BLaER1 treated with 17β-estradiol and CSF1 and Interleukin-3, amounts not matched to agents 10 nM and 100 nM (cell line): ENCODE data around the gene MCIDAS.

Experiments used
- H3K27ac ChIP-seq, 11 experiments: shearing (Covaris generic); formaldehyde crosslinking; 2 replicates each; pipeline ENCODE4 v1.8.1; 2022
- H3K27me3 ChIP-seq, 11 experiments: shearing (Covaris generic); formaldehyde crosslinking; 2 replicates each; pipeline ENCODE4 v1.8.1; 2022
- H3K36me3 ChIP-seq, 11 experiments: shearing (Covaris generic); formaldehyde crosslinking; 2 replicates each; pipeline ENCODE4 v1.8.1; 2022
- H3K4me1 ChIP-seq, 10 experiments: shearing (Covaris generic); formaldehyde crosslinking; 2 replicates each; pipeline ENCODE4 v1.8.1; 2022
- H3K4me2 ChIP-seq, 11 experiments: shearing (Covaris generic); formaldehyde crosslinking; 2 replicates each; pipeline ENCODE4 v1.8.1; 2022
- H3K4me3 ChIP-seq, 10 experiments: shearing (Covaris generic); formaldehyde crosslinking; 2 replicates each; pipeline ENCODE4 v1.8.1; 2022
- H3K9ac ChIP-seq, 11 experiments: shearing (Covaris generic); formaldehyde crosslinking; 2 replicates each; pipeline ENCODE4 v1.8.1; 2022
- H3K9me3 ChIP-seq, 11 experiments: shearing (Covaris generic); formaldehyde crosslinking; replicated peaks in 1 of 11; 2 replicates each; pipeline ENCODE4 v1.8.1; 2022
- H4K20me1 ChIP-seq, 11 experiments: shearing (Covaris generic); formaldehyde crosslinking; 2 replicates each; pipeline ENCODE4 v1.8.1; 2022
- Cebpa-rat ChIP-seq, 11 experiments: shearing (Covaris generic); IDR thresholded peaks; 2 replicates each; pipeline ENCODE4 v1.8.1; 2022

MCIDAS gene

DNA sequence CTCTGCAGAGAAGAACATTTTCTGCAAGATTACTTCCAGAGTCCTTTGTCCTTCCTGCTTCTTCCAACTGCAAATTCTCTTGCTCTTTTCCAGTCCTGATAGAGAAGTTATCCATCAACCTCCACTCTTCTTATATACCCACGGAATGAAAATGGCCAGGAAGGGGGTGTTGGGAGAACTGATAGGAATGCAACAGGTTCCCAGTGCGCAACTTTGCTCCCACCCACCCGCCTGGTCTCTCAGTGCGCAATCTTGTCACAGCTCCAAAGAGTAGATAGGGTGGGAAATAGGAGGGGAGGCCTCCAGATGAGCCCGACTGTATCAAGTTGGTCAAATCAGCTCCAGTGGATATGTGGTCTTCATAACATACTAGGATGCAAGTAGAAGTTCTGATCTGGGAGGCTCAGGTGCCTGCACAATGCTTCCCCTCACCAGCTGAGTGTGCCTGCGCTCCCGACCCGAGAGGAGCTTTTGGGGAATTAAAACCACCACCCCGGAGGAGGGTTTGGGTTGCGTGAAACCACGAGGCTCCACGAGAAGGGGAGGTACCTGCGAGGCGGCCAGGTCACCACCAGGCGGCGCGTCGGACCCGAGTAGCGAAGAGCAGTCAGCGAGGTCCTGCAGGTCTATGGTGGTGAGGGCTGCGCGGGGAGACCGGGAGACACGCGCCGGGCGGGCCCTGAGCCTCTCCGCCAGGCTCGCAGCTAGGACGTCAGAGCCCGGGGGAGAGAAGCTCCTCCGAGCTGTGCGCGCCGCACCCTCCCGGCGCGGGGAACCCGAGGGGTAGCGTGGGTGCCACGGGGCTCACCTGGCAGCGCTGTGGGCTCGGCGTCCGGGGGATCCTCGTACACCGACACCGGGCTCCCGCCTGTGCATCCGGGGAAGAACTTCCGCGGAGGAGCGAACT, 835 bp downstream of the MCIDAS start:
- peak overlapping the region; percentile 82 to 99 (median 93) for H3K4me2 ChIP-seq
- TF ChIP-seq Cebpa-rat (IDR thresholded peaks at IDR 0.05): no peak
- H4K20me1 ChIP-seq: peaks cover 0 to 65% (median 42%) of the 10 kb centered on the region in 11 experiments; a peak in 19 of 22 replicates
- peaks cover 24 to 34% (median 26%) of the 10 kb centered on the region in 11 experiments for H3K9me3 ChIP-seq
- no peaks in the 10 kb centered on the region for H3K36me3 ChIP-seq
- peaks cover 6 to 21% (median 18%) of the 10 kb centered on the region in 10 experiments; a peak in 19 of 20 replicates for H3K4me1 ChIP-seq
- H3K4me3 ChIP-seq: peak overlapping the region; percentile 49 to 70 (median 58)
- H3K27ac ChIP-seq: no peak overlapping the region
- H3K9ac ChIP-seq: peak overlapping the region in 5 of 11 experiments; percentile 20 to 47 (median 40); a peak in 6 of 22 replicates
- peaks cover 100% of the 10 kb centered on the region in 11 experiments for H3K27me3 ChIP-seq

DNA sequence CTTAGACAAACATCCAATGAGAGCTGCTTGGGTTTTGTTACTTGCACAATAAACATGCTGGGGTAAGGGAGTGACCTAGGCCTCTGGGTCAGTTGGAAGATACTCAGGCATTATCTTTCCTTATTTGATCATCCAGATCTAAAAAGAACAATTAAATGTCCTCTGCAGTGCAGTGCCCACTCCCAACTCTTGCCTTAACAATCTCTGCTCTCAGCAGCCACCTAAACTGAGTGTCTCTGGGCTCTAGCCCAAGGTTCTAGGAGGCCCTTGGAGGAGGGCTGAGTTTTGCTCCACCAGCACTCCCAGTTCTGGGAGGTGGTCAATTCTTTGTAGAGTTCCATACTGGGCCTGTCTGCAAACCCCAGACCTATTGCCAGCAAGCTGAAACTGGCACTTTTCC, 1.8 kb downstream of the MCIDAS start:
- Histone ChIP-seq H3K27ac (no peak overlapping the region), H3K4me1 (peaks cover 6 to 19% (median 16%) of the 10 kb centered on the region in 10 experiments; a peak in 17 of 20 replicates), H3K4me3 (no peak overlapping the region), H3K9ac (no peak overlapping the region), H3K4me2 (no peak overlapping the region), H3K27me3 (peaks cover 100% of the 10 kb centered on the region in 11 experiments), H4K20me1 (peaks cover 0 to 56% (median 33%) of the 10 kb centered on the region in 11 experiments; a peak in 18 of 22 replicates), H3K36me3 (no peaks in the 10 kb centered on the region), H3K9me3 (peaks cover 33 to 44% (median 34%) of the 10 kb centered on the region in 11 experiments)
- TF ChIP-seq Cebpa-rat (IDR thresholded peaks at IDR 0.05): no peak

DNA sequence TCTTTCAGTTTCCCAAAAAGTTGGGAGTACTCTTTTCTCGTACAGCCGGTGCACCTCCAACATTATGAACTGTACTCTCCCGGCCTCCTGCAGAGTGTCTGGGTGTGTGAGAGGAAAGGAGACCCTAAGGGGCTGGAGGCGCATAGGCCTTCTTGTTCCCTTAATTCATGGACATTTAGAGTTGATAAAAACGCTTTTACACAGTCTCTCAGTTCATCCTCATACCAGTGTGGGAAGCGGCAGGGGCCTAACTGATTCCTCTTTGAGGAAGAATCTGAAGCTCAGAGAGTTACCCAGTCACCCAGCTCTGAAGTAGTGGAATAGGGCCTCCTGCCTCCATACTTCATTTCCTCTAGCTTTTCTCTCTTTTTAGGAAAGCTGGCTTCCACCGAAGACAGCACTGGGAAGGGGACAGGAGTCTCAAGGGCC, 3.3 kb downstream of the MCIDAS start:
- Histone ChIP-seq H3K9me3 (peaks cover 33 to 46% (median 36%) of the 10 kb centered on the region in 11 experiments), H3K4me3 (0 out of 20 replicates have a peak overlapping the region, but pooled peaks of 1 of the 10 experiments have one; percentile 0), H3K27ac (no peak overlapping the region), H3K4me2 (no peak overlapping the region), H3K36me3 (no peaks in the 10 kb centered on the region), H3K4me1 (peaks cover 6 to 19% (median 16%) of the 10 kb centered on the region in 10 experiments; a peak in 17 of 20 replicates), H3K9ac (no peak overlapping the region), H3K27me3 (peaks cover 88 to 95% (median 89%) of the 10 kb centered on the region in 11 experiments), H4K20me1 (peaks cover 0 to 41% (median 22%) of the 10 kb centered on the region in 11 experiments; a peak in 18 of 22 replicates)
- no peak for TF ChIP-seq Cebpa-rat (IDR thresholded peaks at IDR 0.05)

DNA sequence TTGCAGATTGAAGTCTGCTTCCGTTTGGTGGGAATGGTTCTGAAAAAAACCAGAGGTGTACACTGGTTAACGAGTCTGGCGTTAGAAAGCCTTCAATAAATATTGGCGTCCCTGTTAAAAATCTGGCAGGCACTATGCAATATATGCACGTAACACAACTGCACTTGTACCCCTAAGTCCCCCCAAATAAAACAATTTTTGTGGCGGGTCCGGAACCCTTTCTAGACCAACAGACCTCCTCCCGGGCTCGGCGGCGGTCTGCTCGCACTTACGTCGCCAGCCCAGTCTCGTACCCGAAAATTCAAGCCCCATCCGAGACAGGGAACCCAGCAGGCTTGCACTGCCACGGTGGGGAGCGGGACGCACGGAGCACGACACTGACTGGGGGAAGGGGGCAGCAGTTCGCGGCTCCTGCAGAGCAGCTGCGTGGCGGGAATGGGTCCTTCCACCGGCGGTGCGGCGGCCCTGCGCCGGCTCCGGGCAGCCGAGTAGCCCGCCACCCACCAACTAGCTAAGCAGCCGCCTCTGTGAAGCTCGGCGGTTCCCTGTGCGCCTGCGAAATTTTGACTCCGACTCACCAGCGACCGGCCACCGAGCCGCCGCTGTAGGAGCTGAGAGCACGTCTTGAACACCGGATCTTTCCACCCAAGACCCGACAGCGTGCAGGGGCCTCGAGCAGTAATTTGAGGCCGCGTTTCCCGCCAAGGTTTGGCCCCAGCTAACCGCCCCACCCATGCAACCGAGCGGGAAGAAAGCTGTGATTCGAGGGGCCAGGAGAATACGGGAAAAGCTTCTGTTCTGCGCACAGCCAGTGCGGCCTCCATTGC, 3.9 kb downstream of the MCIDAS start:
- no peaks in the 10 kb centered on the region for H3K36me3 ChIP-seq
- no peak for TF ChIP-seq Cebpa-rat (IDR thresholded peaks at IDR 0.05)
- no peak overlapping the region for H3K4me2 ChIP-seq
- H3K27me3 ChIP-seq: peaks cover 81 to 89% (median 82%) of the 10 kb centered on the region in 11 experiments
- H3K4me1 ChIP-seq: peaks cover 6 to 19% (median 16%) of the 10 kb centered on the region in 10 experiments; a peak in 17 of 20 replicates
- 0 out of 20 replicates have a peak overlapping the region, but pooled peaks of 4 of the 10 experiments have one; percentile 0 to 19 (median 8) for H3K4me3 ChIP-seq
- no peak overlapping the region for H3K9ac ChIP-seq
- H3K9me3 ChIP-seq: peaks cover 33 to 46% (median 36%) of the 10 kb centered on the region in 11 experiments
- H3K27ac ChIP-seq: no peak overlapping the region
- peaks cover 0 to 35% (median 16%) of the 10 kb centered on the region in 11 experiments; a peak in 18 of 22 replicates for H4K20me1 ChIP-seq

DNA sequence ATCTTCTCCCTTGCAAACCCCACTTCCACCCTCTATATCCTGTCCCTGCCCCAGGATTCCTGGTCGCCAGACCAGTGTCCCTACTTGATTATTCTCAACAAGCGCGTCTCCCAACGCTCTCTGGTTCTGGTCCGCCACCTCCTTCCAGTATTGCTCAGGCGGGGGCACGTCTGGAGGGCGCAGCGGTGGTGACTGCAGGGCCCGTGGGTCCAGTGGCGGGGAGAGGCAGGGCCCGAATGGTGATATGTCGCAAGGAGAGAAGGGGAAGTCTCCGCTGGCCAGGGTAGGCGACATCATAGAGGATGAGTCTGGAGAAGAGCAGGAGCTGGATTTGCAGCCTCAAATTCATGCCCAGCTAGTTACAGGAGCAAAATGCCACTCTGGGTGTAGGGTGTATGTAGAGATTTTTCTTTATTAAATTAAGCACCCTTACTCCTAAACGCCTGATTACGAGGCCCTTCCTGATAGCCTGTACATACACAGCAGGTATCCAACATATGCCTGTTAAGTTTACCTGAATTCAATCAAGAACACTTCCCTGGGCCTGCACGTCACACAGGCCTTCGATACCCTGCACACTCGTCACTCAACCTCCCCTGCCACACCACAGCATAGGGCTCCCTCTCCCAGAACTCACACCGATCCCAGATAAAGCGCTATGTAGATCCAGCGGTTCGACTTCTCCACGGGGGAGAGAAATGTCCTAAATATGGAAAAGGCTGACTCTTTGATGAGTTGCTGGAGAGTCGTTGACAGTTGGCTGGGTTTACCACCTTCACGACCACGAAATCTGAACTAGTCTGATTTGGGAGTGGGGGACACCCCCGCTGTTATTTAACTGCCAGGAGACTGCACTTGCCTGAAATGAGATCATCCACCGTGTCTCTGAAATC, 4.8 kb downstream of the MCIDAS start:
- peaks cover 73 to 80% (median 74%) of the 10 kb centered on the region in 11 experiments for H3K27me3 ChIP-seq
- H3K4me1 ChIP-seq: peaks cover 6 to 13% (median 12%) of the 10 kb centered on the region in 10 experiments; a peak in 17 of 20 replicates
- H4K20me1 ChIP-seq: peaks cover 0 to 26% (median 7%) of the 10 kb centered on the region in 11 experiments; a peak in 14 of 22 replicates
- no peak overlapping the region; a peak in 3 of 20 replicates for H3K4me3 ChIP-seq
- no peak for TF ChIP-seq Cebpa-rat (IDR thresholded peaks at IDR 0.05)
- no peak overlapping the region for H3K27ac ChIP-seq
- H3K9ac ChIP-seq: no peak overlapping the region
- no peak overlapping the region for H3K4me2 ChIP-seq
- no peaks in the 10 kb centered on the region for H3K36me3 ChIP-seq
- peaks cover 33 to 46% (median 36%) of the 10 kb centered on the region in 11 experiments for H3K9me3 ChIP-seq

DNA sequence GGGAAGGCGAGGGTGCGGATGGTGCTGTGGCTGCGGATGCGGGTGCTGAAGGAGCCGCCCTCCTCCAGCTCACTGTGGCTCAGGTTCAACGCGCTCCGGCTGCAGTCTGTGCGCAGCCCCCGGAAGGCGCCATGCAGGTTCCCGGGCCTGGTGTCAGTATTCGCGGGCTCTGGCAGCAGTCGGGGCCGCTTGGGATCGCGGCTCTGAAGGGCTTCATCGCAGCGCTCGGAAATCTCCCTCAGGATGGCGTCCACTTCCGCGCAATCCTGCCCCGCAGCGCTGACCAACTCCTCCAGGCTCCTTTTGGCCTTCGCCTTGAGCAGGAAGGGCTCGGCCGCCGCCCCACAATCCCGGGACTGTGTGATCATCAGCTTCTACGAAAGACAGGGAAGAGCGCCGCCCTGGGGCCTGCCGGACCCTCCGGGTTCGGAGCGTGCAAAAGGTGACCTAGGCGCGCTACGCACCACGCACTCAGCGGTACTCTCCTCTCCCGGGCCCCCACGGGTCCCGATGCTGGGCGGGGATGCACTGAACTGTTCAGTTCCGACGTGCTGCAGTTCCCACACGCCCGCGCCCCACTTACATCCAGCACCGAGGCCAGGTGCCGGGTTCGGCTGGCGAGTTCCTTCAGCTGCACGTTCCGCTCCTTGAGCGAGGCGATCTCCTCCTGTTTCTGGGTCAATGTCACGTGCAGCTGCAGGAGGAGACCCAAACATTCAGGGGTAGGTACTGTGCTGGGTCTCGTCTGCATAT, 6.5 kb downstream of the MCIDAS start:
- Histone ChIP-seq H3K27me3 (peaks cover 55 to 63% (median 56%) of the 10 kb centered on the region in 11 experiments), H3K36me3 (no peaks in the 10 kb centered on the region), H3K9me3 (peaks cover 33 to 46% (median 36%) of the 10 kb centered on the region in 11 experiments), H3K27ac (no peak overlapping the region), H3K4me2 (no peak overlapping the region), H4K20me1 (peaks cover 0 to 9% (median 0%) of the 10 kb centered on the region in 11 experiments; a peak in 8 of 22 replicates), H3K4me1 (no peaks in the 10 kb centered on the region), H3K9ac (no peak overlapping the region), H3K4me3 (no peak overlapping the region)
- no peak for TF ChIP-seq Cebpa-rat (IDR thresholded peaks at IDR 0.05)

DNA sequence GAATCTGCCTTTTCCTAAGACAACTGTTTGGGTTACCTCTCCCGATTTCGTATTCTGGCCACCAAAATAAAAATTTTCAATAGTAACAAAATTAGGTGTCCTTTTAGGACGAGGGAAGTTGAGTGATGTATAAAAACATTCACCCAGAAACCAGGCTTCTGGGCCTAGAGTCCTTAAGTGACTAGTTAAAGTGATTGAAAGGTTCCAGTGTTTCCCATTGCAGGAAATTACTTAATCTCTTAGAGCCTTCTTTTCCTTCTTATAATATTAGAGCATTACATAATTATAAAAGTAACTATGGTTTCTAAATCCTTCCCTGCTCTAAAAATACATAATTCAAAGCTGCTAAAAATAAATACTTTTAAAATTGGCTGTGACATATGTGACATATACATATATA, 7.3 kb downstream of the MCIDAS start:
- no peak overlapping the region for H3K27ac ChIP-seq
- H3K27me3 ChIP-seq: peaks cover 47 to 54% (median 48%) of the 10 kb centered on the region in 11 experiments

More for the DNA sequence above, 7.3 kb downstream of the MCIDAS start:
- peaks cover 0 to 6% (median 0%) of the 10 kb centered on the region in 11 experiments; a peak in 2 of 22 replicates for H4K20me1 ChIP-seq
- H3K9ac ChIP-seq: no peak overlapping the region
- H3K36me3 ChIP-seq: no peaks in the 10 kb centered on the region
- TF ChIP-seq Cebpa-rat (IDR thresholded peaks at IDR 0.05): no peak
- H3K9me3 ChIP-seq: peaks cover 33 to 46% (median 36%) of the 10 kb centered on the region in 11 experiments
- H3K4me2 ChIP-seq: no peak overlapping the region
- no peak overlapping the region for H3K4me3 ChIP-seq
- H3K4me1 ChIP-seq: no peaks in the 10 kb centered on the region
